ENCODE data around the gene MAN1A1. TPM values are rescaled to one million over a fixed set of nuclear protein-coding genes. Genes with fewer than 3 reads are reported as not detected.

Gene MAN1A1
- total RNA-seq, 1 experiment from 2014 or later, result 19.0 TPM

GRCh38 chr6:119218548-119218947, 131.0 kb downstream of the MAN1A1 start:
- TF ChIP-seq EZH2phosphoT487 (IDR thresholded peaks at IDR 0.05; ENCODE audit: borderline replicate concordance, low read length), result no peak
- no peak for TF ChIP-seq EZH2 (IDR thresholded peaks at IDR 0.05; ENCODE audit: low read length, unreplicated experiment)
- TF ChIP-seq CTCF (conservative IDR thresholded peaks at IDR 0.05; ENCODE audit: low read depth, low read length), result no peak
- intact Hi-C loops (cut with micrococcal nuclease), result no loop called here
- no TSS peak for BruUV-seq (replicated peaks)
- Histone ChIP-seq H3K4me1 (ENCODE audit: insufficient read depth, low read length) (no peaks in the 10 kb centered on the region), H3F3A (ENCODE audit: low read length, unreplicated experiment) (no peaks in the 10 kb centered on the region), H3K36me3 (ENCODE audit: low read depth, low read length) (no peaks in the 10 kb centered on the region), H3K79me2 (ENCODE audit: low read length) (no peaks in the 10 kb centered on the region), H3K4me3 (ENCODE audit: low read length) (no peak overlapping the region), H3K4me2 (ENCODE audit: low read length) (no peak overlapping the region), H3K9me3 (ENCODE audit: low read length) (no peaks in the 10 kb centered on the region), H3K27ac (ENCODE audit: low read length) (no peak overlapping the region), H3K9me2 (replicated peaks; ENCODE audit: low read length) (no peaks in the 10 kb centered on the region), H3K27me3 (ENCODE audit: low read length) (no peaks in the 10 kb centered on the region), H2AFZ (ENCODE audit: low read length) (no peak overlapping the region), H4K20me1 (ENCODE audit: low read length) (no peaks in the 10 kb centered on the region), H3K9ac (ENCODE audit: low read length) (no peak overlapping the region)
- POLR2A ChIA-PET (ENCODE audit: unreplicated experiment), result no interaction called here
- no peak for DNase-seq
- CTCF ChIA-PET, result no interaction called here
- ATAC-seq, result no peak

GRCh38 chr6:119215885-119216590, 133.5 kb downstream of the MAN1A1 start:
- BruUV-seq (replicated peaks), result no TSS peak
- Histone ChIP-seq H3K36me3 (ENCODE audit: low read depth, low read length) (no peaks in the 10 kb centered on the region), H3K27ac (ENCODE audit: low read length) (no peak overlapping the region), H3F3A (ENCODE audit: low read length, unreplicated experiment) (no peaks in the 10 kb centered on the region), H3K4me1 (ENCODE audit: insufficient read depth, low read length) (no peaks in the 10 kb centered on the region), H2AFZ (ENCODE audit: low read length) (no peak overlapping the region), H3K9me2 (replicated peaks; ENCODE audit: low read length) (no peaks in the 10 kb centered on the region), H3K9me3 (ENCODE audit: low read length) (no peaks in the 10 kb centered on the region), H3K9ac (ENCODE audit: low read length) (no peak overlapping the region), H3K79me2 (ENCODE audit: low read length) (no peaks in the 10 kb centered on the region), H3K4me3 (ENCODE audit: low read length) (no peak overlapping the region), H3K27me3 (ENCODE audit: low read length) (no peaks in the 10 kb centered on the region), H3K4me2 (ENCODE audit: low read length) (no peak overlapping the region), H4K20me1 (ENCODE audit: low read length) (no peaks in the 10 kb centered on the region)
- TF ChIP-seq CTCF (conservative IDR thresholded peaks at IDR 0.05; ENCODE audit: low read depth, low read length), result no peak
- TF ChIP-seq EZH2 (IDR thresholded peaks at IDR 0.05; ENCODE audit: low read length, unreplicated experiment), result no peak
- TF ChIP-seq EZH2phosphoT487 (IDR thresholded peaks at IDR 0.05; ENCODE audit: borderline replicate concordance, low read length), result no peak
- CTCF ChIA-PET, result no interaction called here
- intact Hi-C loops (cut with micrococcal nuclease), result no loop called here
- POLR2A ChIA-PET (ENCODE audit: unreplicated experiment), result no interaction called here
- ATAC-seq (no peak), DNase-seq (no peak)

- H3K36me3 ChIP-seq (ENCODE audit: low read depth, low read length), result no peaks in the 10 kb centered on the region
- no peaks in the 10 kb centered on the region for H3K79me2 ChIP-seq (ENCODE audit: low read length)
- H3K4me3 ChIP-seq (ENCODE audit: low read length), result no peak overlapping the region
- no peaks in the 10 kb centered on the region for H4K20me1 ChIP-seq (ENCODE audit: low read length)
- ChIA-PET POLR2A (ENCODE audit: unreplicated experiment) (no interaction called here), CTCF (no interaction called here)
- no peak overlapping the region for H3K27ac ChIP-seq (ENCODE audit: low read length)
- no peaks in the 10 kb centered on the region for H3K9me2 ChIP-seq (replicated peaks; ENCODE audit: low read length)
- no peak for TF ChIP-seq EZH2 (IDR thresholded peaks at IDR 0.05; ENCODE audit: low read length, unreplicated experiment)
- no peak for TF ChIP-seq EZH2phosphoT487 (IDR thresholded peaks at IDR 0.05; ENCODE audit: borderline replicate concordance, low read length)
- no peak for TF ChIP-seq CTCF (conservative IDR thresholded peaks at IDR 0.05; ENCODE audit: low read depth, low read length)
- ATAC-seq (no peak), DNase-seq (no peak)
- H3F3A ChIP-seq (ENCODE audit: low read length, unreplicated experiment), result no peaks in the 10 kb centered on the region
- no peaks in the 10 kb centered on the region for H3K4me1 ChIP-seq (ENCODE audit: insufficient read depth, low read length)
- no peak overlapping the region for H3K9ac ChIP-seq (ENCODE audit: low read length)
- no peak overlapping the region for H2AFZ ChIP-seq (ENCODE audit: low read length)
- no TSS peak for BruUV-seq (replicated peaks)
- H3K9me3 ChIP-seq (ENCODE audit: low read length), result no peaks in the 10 kb centered on the region
- no peaks in the 10 kb centered on the region for H3K27me3 ChIP-seq (ENCODE audit: low read length)
- intact Hi-C loops (cut with micrococcal nuclease), result no loop called here
- no peak overlapping the region for H3K4me2 ChIP-seq (ENCODE audit: low read length)
These were observed 134.3 kb downstream of the MAN1A1 start for GRCh38 chr6:119215309-119215708.

All from PC-3 (cell line).